DOHH2 (cell line): ENCODE results near the gene C9orf43.

ENCODE experiments used
- H3F3A ChIP-seq: fragments of 200-600 bp; sonication (generic), shearing (Covaris generic); 2 replicates; pipeline ENCODE4 v1.6.0; 2016; ENCODE audit warnings: antibody characterized with exemption, mild to moderate bottlenecking; ENCODE audit not compliant: control insufficient read depth, insufficient read depth
- H3K27ac ChIP-seq: fragments of 200-600 bp; sonication (generic); 2 replicates; pipeline ENCODE4 v1.5.1; 2014; ENCODE audit warnings: low read depth, mild to moderate bottlenecking, low read length, moderate library complexity
- H3K27me3 ChIP-seq: fragments of 200-600 bp; sonication (generic); 2 replicates; pipeline ENCODE4 v1.6.1; 2014; ENCODE audit warnings: mild to moderate bottlenecking, low read length, mixed read lengths; ENCODE audit not compliant: control insufficient read depth
- H3K36me3 ChIP-seq: fragments of 200-600 bp; sonication (generic); 2 replicates; pipeline ENCODE4 v1.6.1; 2014; ENCODE audit warnings: mild to moderate bottlenecking, low read length, moderate library complexity, mixed read lengths; ENCODE audit not compliant: control insufficient read depth
- H3K4me1 ChIP-seq: fragments of 200-600 bp; sonication (generic); 2 replicates; pipeline ENCODE4 v1.6.1; 2014; ENCODE audit warnings: mild to moderate bottlenecking, low read length, mixed read lengths; ENCODE audit not compliant: control insufficient read depth
- H3K4me2 ChIP-seq: fragments of 200-600 bp; sonication (generic); 2 replicates; pipeline ENCODE4 v1.6.0; 2014; ENCODE audit warnings: mild to moderate bottlenecking, low read length, moderate library complexity
- H3K4me3 ChIP-seq: fragments of 200-600 bp; sonication (generic); 2 replicates; pipeline ENCODE4 v1.5.1; 2014; ENCODE audit warnings: mild to moderate bottlenecking, low read length, mixed read lengths
- H3K79me2 ChIP-seq: fragments of 200-600 bp; sonication (generic); 2 replicates; pipeline ENCODE4 v1.6.1; 2014; ENCODE audit warnings: mild to moderate bottlenecking, low read length, mixed read lengths; ENCODE audit not compliant: control insufficient read depth
- H3K9me2 ChIP-seq: fragments of 200-600 bp; sonication (generic); replicated peaks from 2 replicates; pipeline ENCODE4 v1.6.1; 2014; ENCODE audit warnings: mild to moderate bottlenecking, low read length, mixed read lengths; ENCODE audit not compliant: control insufficient read depth
- H3K9me3 ChIP-seq: fragments of 200-600 bp; sonication (generic); 2 replicates; pipeline ENCODE4 v1.6.1; 2014; ENCODE audit warnings: antibody characterized with exemption, low read length, mixed read lengths; ENCODE audit not compliant: control insufficient read depth, insufficient read depth
- H4K20me1 ChIP-seq: fragments of 200-600 bp; sonication (generic); 2 replicates; pipeline ENCODE4 v1.6.0; 2014; ENCODE audit warnings: low read depth, mild to moderate bottlenecking, antibody characterized with exemption, low read length, moderate library complexity; ENCODE audit not compliant: control insufficient read depth, insufficient read depth
- CTCF ChIP-seq: fragments of 200-600 bp; sonication (generic); IDR thresholded peaks from one replicate; pipeline ENCODE4 v1.5.1; 2014; ENCODE audit warnings: antibody characterized with exemption, mild to moderate bottlenecking, low read depth, low read length; ENCODE audit not compliant: poor library complexity, severe bottlenecking
- EZH2phosphoT487 ChIP-seq: fragments of 200-600 bp; sonication (generic); IDR thresholded peaks from 2 replicates; pipeline ENCODE4 v1.6.1; 2017; ENCODE audit warnings: borderline replicate concordance, mild to moderate bottlenecking, antibody characterized with exemption, low read length, moderate library complexity, mixed read lengths

C9orf43 gene, protein sequence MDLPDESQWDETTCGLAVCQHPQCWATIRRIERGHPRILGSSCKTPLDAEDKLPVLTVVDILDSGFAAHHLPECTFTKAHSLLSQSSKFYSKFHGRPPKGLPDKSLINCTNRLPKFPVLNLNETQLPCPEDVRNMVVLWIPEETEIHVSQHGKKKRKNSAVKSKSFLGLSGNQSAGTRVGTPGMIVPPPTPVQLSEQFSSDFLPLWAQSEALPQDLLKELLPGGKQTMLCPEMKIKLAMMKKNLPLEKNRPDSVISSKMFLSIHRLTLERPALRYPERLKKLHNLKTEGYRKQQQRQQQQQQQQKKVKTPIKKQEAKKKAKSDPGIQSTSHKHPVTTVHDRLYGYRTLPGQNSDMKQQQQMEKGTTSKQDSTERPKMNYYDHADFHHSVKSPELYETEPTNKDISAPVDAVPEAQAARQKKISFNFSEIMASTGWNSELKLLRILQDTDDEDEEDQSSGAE

DNA sequence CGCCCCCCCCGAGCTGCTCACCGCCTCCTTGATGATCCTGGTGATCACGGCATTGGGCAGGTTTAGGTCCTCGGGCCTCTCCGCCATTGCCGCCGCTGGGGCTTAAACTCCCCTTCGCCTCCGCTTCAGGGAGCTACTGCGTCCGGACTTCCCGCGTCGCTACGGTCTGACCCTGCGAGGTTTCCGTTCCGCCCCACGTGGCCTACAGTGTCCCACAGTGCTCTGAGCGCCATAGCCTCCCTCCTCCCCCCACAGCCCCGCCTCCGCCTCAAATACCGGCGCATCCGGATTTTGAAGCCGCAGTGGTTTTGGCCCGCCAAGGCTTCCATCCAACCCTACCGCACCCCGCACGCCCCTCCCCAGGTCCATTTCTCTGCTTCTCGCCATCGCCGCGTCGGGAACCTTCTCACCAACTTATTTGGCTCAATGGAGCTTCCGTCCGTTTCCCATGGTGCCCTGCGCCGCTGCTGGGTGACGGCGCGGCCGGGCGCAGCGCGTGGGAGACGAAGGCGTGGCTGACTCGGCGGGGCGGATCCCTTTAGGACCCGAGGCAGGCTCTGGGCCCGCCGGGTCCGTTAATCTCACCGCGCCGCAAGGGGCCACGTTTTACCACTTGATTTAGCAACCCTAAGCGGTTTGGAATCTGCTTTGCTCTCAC lies at the start of gene C9orf43, which contains the start of gene POLE3:
C9orf43 (plus strand) TSS at position 541 of the 658 bp plus-strand sequence. CDS start 2,747 bp downstream, outside the sequence.
POLE3 (minus strand) TSS at position 469 of the 658 bp plus-strand sequence; CDS start at position 87, 382 bp downstream.
- Histone ChIP-seq H3F3A (peaks cover 25% of the 10 kb centered on the region), H3K9me3 (no peaks in the 10 kb centered on the region), H3K27me3 (no peaks in the 10 kb centered on the region), H3K4me2 (peak within 1 kb of the TSS; percentile 90), H3K27ac (peak within 1 kb of the TSS; percentile 92), H3K9me2 (no peaks in the 10 kb centered on the region), H4K20me1 (no peaks in the 10 kb centered on the region), H3K79me2 (peaks cover 36% of the 10 kb centered on the region), H3K4me1 (peaks cover 31% of the 10 kb centered on the region), H3K36me3 (peaks cover 35% of the 10 kb centered on the region), H3K4me3 (peak within 1 kb of the TSS; percentile 96)
- TF ChIP-seq CTCF (no peak), EZH2phosphoT487 (no peak)

DNA sequence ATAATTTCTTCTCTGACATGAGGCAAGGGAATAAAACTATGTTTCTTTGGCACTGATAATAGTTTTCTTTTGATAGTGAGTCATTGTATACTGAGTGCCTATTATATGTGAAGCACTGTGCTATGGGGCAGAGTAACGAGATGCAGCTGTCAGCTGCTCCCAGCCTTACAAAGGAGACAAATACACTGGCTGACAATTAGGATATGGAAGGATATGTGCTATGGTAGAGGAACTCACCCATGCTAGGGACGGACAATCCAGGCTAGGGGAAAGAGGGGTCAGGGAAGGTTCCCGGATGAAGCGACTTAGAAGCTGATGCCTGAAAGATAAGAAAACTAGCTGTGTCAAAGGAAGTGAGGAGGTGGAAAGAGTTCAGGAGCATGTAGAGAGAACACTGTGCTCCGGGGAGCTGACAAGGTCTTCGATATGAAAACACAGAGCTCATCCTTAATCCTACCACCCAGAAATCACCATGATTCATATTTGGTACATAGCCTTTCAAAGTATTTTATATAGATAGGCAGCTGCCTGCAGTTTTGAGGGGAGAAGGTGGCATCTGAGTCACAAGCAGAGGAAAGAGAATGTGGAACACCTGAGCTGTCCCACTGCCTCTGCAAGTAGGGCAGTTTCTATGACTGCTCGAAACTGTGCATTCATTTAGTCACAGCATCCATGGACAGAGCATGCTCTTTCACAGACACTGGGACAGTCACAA lies 49.1 kb upstream of the C9orf43 start:
- H3K36me3 ChIP-seq: no peaks in the 10 kb centered on the region
- H3K4me2 ChIP-seq: no peak overlapping the region
- H3F3A ChIP-seq: no peaks in the 10 kb centered on the region
- no peaks in the 10 kb centered on the region for H3K9me2 ChIP-seq
- TF ChIP-seq EZH2phosphoT487: no peak
- TF ChIP-seq CTCF: no peak
- no peaks in the 10 kb centered on the region for H3K9me3 ChIP-seq
- no peaks in the 10 kb centered on the region for H4K20me1 ChIP-seq
- H3K79me2 ChIP-seq: no peaks in the 10 kb centered on the region
- no peak overlapping the region for H3K27ac ChIP-seq
- H3K4me3 ChIP-seq: no peak overlapping the region
- H3K27me3 ChIP-seq: peaks cover 17% of the 10 kb centered on the region
- H3K4me1 ChIP-seq: no peaks in the 10 kb centered on the region

DNA sequence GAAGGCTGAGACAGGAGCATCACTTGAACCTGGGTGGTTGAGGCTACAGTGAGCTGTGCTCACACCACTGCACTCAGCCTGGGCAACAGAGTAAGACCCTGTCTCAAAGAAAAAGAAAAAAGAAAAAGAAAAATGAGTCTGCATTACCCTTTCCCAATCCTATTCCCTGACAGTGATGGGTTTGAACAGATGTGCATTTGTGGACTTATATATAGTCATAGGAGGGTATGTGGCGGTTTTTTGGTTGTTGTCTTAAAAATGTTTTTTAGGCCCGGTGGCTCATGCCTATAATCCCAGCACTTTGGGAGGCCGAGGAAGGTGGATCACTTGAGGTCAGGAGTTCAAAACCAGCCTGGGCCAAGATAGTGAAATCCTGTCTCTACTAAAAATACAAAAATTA lies 47.2 kb upstream of the C9orf43 start:
- Histone ChIP-seq H3F3A (no peaks in the 10 kb centered on the region), H3K4me3 (no peak overlapping the region), H3K4me2 (no peak overlapping the region), H3K9me3 (no peaks in the 10 kb centered on the region), H3K27me3 (peaks cover 9% of the 10 kb centered on the region), H3K79me2 (no peaks in the 10 kb centered on the region), H3K4me1 (no peaks in the 10 kb centered on the region), H3K36me3 (no peaks in the 10 kb centered on the region), H3K27ac (no peak overlapping the region), H3K9me2 (no peaks in the 10 kb centered on the region), H4K20me1 (no peaks in the 10 kb centered on the region)
- no peak for TF ChIP-seq CTCF
- TF ChIP-seq EZH2phosphoT487: no peak
